ENCODE results near the gene SHOC2.

Gene SHOC2

DNA sequence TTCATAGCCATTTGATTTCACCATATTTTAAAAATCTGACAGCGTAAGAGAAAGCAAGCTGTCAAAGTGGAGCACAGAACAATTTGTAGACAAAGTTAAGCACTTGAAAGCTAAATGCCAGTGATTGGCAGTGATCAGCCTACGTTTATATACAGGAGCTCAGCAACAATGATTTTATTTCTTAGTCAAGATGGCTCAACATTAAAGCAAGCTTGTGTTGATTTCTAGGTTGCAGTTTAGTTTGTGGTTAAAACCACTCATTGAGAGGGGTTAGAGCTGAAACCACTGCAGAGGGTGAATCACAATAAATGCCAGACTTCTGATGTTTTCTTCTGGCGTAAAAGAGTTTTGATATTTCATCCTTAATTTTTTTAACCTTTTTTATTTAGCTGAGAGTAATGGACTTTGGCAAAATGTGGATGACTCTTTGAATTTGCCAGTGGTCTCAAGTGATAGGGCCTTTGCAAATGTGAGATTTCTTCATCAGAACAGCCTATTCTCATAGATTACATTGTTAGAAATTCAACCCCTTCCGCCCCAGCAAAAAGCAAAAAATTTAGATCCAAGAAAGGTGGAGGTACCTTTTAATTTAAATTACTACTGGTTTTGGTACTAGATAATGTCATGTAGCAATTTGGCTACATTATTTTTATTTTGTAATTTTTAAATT, 73.8 kb downstream of the SHOC2 start:
- TF ChIP-seq, protein P1, sequence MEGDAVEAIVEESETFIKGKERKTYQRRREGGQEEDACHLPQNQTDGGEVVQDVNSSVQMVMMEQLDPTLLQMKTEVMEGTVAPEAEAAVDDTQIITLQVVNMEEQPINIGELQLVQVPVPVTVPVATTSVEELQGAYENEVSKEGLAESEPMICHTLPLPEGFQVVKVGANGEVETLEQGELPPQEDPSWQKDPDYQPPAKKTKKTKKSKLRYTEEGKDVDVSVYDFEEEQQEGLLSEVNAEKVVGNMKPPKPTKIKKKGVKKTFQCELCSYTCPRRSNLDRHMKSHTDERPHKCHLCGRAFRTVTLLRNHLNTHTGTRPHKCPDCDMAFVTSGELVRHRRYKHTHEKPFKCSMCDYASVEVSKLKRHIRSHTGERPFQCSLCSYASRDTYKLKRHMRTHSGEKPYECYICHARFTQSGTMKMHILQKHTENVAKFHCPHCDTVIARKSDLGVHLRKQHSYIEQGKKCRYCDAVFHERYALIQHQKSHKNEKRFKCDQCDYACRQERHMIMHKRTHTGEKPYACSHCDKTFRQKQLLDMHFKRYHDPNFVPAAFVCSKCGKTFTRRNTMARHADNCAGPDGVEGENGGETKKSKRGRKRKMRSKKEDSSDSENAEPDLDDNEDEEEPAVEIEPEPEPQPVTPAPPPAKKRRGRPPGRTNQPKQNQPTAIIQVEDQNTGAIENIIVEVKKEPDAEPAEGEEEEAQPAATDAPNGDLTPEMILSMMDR (IDR thresholded peaks at IDR 0.05; ENCODE audit: low read depth, low read length, poor library complexity, severe bottlenecking), result no peak
- no peak for TF ChIP-seq EZH2phosphoT487 (IDR thresholded peaks at IDR 0.05; ENCODE audit: borderline replicate concordance, low read length)
- H3K79me2 ChIP-seq (ENCODE audit: control insufficient read depth, low read length), result peaks cover 71% of the 10 kb centered on the region
- H3K9me3 ChIP-seq (ENCODE audit: control insufficient read depth, insufficient read depth, low read length), result no peaks in the 10 kb centered on the region
- peaks cover 59% of the 10 kb centered on the region for H3K36me3 ChIP-seq (ENCODE audit: control insufficient read depth, low read length)
- no peak overlapping the region for H3K27ac ChIP-seq (ENCODE audit: low read depth, low read length)
- H4K20me1 ChIP-seq (ENCODE audit: control insufficient read depth, insufficient read depth, low read depth, low read length), result no peaks in the 10 kb centered on the region
- no peaks in the 10 kb centered on the region for H3K27me3 ChIP-seq (ENCODE audit: control insufficient read depth, low read length)
- H3K4me1 ChIP-seq (ENCODE audit: control insufficient read depth, low read length), result 0 out of 2 replicates have a peak, but pooled peaks cover 5% of the 10 kb centered on the region
- H3K4me3 ChIP-seq (ENCODE audit: low read length), result no peak overlapping the region
- no peaks in the 10 kb centered on the region for H3K9me2 ChIP-seq (replicated peaks; ENCODE audit: control insufficient read depth, low read length)
- no peak overlapping the region for H3K4me2 ChIP-seq (ENCODE audit: low read length)
- no peaks in the 10 kb centered on the region for H3F3A ChIP-seq (ENCODE audit: control insufficient read depth, insufficient read depth)

DNA sequence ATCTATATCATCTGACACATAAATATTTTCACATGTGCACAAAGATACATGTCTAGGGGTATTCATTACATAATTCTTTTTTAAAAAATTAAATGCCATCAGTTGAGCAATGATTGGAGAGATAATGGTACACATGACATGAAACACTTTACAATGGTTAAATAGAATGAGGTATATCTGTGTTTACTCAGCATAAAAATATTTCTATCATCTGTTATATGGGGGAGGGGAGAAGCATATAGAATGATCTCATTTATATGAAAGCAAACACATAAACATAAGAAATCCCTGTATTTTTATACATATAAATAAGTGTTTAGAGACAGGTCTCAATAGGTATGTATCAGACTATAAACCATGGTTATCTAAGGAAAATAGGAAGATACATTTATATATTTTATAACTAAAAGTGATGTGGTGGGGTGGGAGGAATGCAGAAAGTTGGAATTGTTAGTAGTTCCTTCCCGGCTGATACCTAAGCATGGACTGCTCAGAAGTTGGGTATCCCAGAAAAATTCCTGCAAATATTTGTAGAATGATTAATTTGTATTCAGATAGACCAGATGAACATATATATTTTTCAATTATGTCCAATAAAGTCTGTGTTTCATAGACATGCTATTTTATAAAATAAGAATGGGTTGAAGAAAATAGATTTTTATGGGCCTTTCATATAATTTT, 75.1 kb downstream of the SHOC2 start:
- H3K4me2 ChIP-seq (ENCODE audit: low read length), result no peak overlapping the region
- H3K9me3 ChIP-seq (ENCODE audit: control insufficient read depth, insufficient read depth, low read length), result no peaks in the 10 kb centered on the region
- 0 out of 2 replicates have a peak, but pooled peaks cover 5% of the 10 kb centered on the region for H3K4me1 ChIP-seq (ENCODE audit: control insufficient read depth, low read length)
- no peak for TF ChIP-seq EZH2phosphoT487 (IDR thresholded peaks at IDR 0.05; ENCODE audit: borderline replicate concordance, low read length)
- TF ChIP-seq, protein P1 (IDR thresholded peaks at IDR 0.05; ENCODE audit: low read depth, low read length, poor library complexity, severe bottlenecking), result no peak
- H3K27ac ChIP-seq (ENCODE audit: low read depth, low read length), result no peak overlapping the region
- no peaks in the 10 kb centered on the region for H3K9me2 ChIP-seq (replicated peaks; ENCODE audit: control insufficient read depth, low read length)
- no peaks in the 10 kb centered on the region for H4K20me1 ChIP-seq (ENCODE audit: control insufficient read depth, insufficient read depth, low read depth, low read length)
- no peaks in the 10 kb centered on the region for H3K27me3 ChIP-seq (ENCODE audit: control insufficient read depth, low read length)
- no peak overlapping the region for H3K4me3 ChIP-seq (ENCODE audit: low read length)
- peaks cover 70% of the 10 kb centered on the region for H3K79me2 ChIP-seq (ENCODE audit: control insufficient read depth, low read length)
- H3F3A ChIP-seq (ENCODE audit: control insufficient read depth, insufficient read depth), result no peaks in the 10 kb centered on the region
- peaks cover 58% of the 10 kb centered on the region for H3K36me3 ChIP-seq (ENCODE audit: control insufficient read depth, low read length)

DNA sequence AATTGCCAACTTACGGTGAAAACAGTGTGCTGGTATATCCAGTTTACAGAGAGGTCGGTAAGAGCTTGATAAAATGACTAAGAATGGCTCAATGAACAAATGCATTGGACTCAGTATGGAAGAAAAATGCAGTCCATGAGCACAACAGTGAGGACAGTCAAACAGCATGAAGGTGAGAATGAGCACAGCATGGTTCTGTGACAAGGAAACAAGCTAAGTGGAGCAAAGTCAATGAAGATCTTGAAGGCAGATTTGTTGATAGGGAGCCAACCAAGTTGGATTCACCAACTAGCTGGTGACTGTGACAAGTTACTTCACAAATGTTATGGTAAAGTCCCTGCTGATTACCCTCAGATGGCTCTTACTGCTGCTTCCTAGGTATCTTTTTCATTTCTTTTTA, 75.9 kb downstream of the SHOC2 start:
- Histone ChIP-seq H3K79me2 (ENCODE audit: control insufficient read depth, low read length) (peaks cover 67% of the 10 kb centered on the region), H4K20me1 (ENCODE audit: control insufficient read depth, insufficient read depth, low read depth, low read length) (no peaks in the 10 kb centered on the region), H3K9me2 (replicated peaks; ENCODE audit: control insufficient read depth, low read length) (no peaks in the 10 kb centered on the region)

More for the DNA sequence above, 75.9 kb downstream of the SHOC2 start:
- Histone ChIP-seq H3K9me3 (ENCODE audit: control insufficient read depth, insufficient read depth, low read length) (no peaks in the 10 kb centered on the region), H3K27me3 (ENCODE audit: control insufficient read depth, low read length) (no peaks in the 10 kb centered on the region), H3F3A (ENCODE audit: control insufficient read depth, insufficient read depth) (peaks cover 3% of the 10 kb centered on the region; the same call in 1 of the 2 replicates), H3K27ac (ENCODE audit: low read depth, low read length) (no peak overlapping the region), H3K4me1 (ENCODE audit: control insufficient read depth, low read length) (0 out of 2 replicates have a peak, but pooled peaks cover 5% of the 10 kb centered on the region), H3K4me3 (ENCODE audit: low read length) (no peak overlapping the region), H3K36me3 (ENCODE audit: control insufficient read depth, low read length) (peaks cover 59% of the 10 kb centered on the region), H3K4me2 (ENCODE audit: low read length) (no peak overlapping the region)
- TF ChIP-seq, protein P1 (IDR thresholded peaks at IDR 0.05; ENCODE audit: low read depth, low read length, poor library complexity, severe bottlenecking), result no peak
- TF ChIP-seq EZH2phosphoT487 (IDR thresholded peaks at IDR 0.05; ENCODE audit: borderline replicate concordance, low read length), result no peak
